ENCODE measurements around the gene ZNRF3. TPM values are rescaled to one million over a fixed set of nuclear protein-coding genes. Genes with fewer than 3 reads are reported as not detected.
A peak's percentile ranks its signal among the peaks of the same experiment; 100 is the strongest.

Gene ZNRF3
- total RNA-seq, 2 donors from 2014 or later, result 5.9 to 12.2 TPM

GRCh38 chr22:29071261-29072045, 188.1 kb downstream of the ZNRF3 start:
- H3K27me3 ChIP-seq, result no peaks in the 10 kb centered on the region
- peaks cover 9% of the 10 kb centered on the region for H3K4me1 ChIP-seq
- no peak for TF ChIP-seq CTCF (IDR thresholded peaks at IDR 0.05)
- peak; percentile 78 for DNase-seq
- peak overlapping the region; percentile 36 for H3K4me3 ChIP-seq
- peak overlapping the region; percentile 9 for H3K27ac ChIP-seq
- intact Hi-C loops (cut with DNase I), result no loop called here
- H3K9ac ChIP-seq (ENCODE audit: low read depth in 2 of 2, low read length in 2 of 2), result peak overlapping the region in 1 of 2 donors; percentile 55
- no peaks in the 10 kb centered on the region for H3K9me3 ChIP-seq
- H3K36me3 ChIP-seq, result no peaks in the 10 kb centered on the region

GRCh38 chr22:29072193-29072978, 189.0 kb downstream of the ZNRF3 start:
- intact Hi-C loops (cut with DNase I), result no loop called here
- peak; percentile 98 for DNase-seq
- peak overlapping the region; percentile 36 for H3K4me3 ChIP-seq
- no peak for TF ChIP-seq CTCF (IDR thresholded peaks at IDR 0.05)
- peaks cover 9% of the 10 kb centered on the region for H3K4me1 ChIP-seq
- H3K36me3 ChIP-seq, result no peaks in the 10 kb centered on the region
- H3K27me3 ChIP-seq, result no peaks in the 10 kb centered on the region
- H3K9me3 ChIP-seq, result no peaks in the 10 kb centered on the region
- no peak overlapping the region for H3K27ac ChIP-seq
- peak overlapping the region; percentile 2 to 38 for H3K9ac ChIP-seq (ENCODE audit: low read depth in 2 of 2, low read length in 2 of 2)

GRCh38 chr22:29072979-29073617, 189.7 kb downstream of the ZNRF3 start, which contains the start of gene KREMEN1:
TSS of gene KREMEN1 (plus strand) at chr22:29073035. CDS start at chr22:29073131, 96 bp downstream.
- peak; percentile 34 for DNase-seq
- Histone ChIP-seq H3K4me1 (peaks cover 9% of the 10 kb centered on the region), H3K27ac (peak within 1 kb of the TSS; percentile 9), H3K4me3 (peak within 1 kb of the TSS; percentile 48), H3K27me3 (no peaks in the 10 kb centered on the region), H3K9me3 (no peaks in the 10 kb centered on the region), H3K9ac (ENCODE audit: low read depth in 2 of 2, low read length in 2 of 2) (peak within 1 kb of the TSS; percentile 81 to 90), H3K36me3 (no peaks in the 10 kb centered on the region)
- TF ChIP-seq CTCF (IDR thresholded peaks at IDR 0.05), result no peak
- intact Hi-C loops (cut with DNase I), result no loop called here

- H3K9ac ChIP-seq (ENCODE audit: low read depth in 2 of 2, low read length in 2 of 2), result peak overlapping the region; percentile 81 to 90
- intact Hi-C loops (cut with DNase I), result no loop called here
- no peaks in the 10 kb centered on the region for H3K36me3 ChIP-seq
- no peak for TF ChIP-seq CTCF (IDR thresholded peaks at IDR 0.05)
- peak; percentile 65 for DNase-seq
- no peaks in the 10 kb centered on the region for H3K27me3 ChIP-seq
- peaks cover 9% of the 10 kb centered on the region for H3K4me1 ChIP-seq
- peak overlapping the region; percentile 1 for H3K27ac ChIP-seq
- H3K4me3 ChIP-seq, result peak overlapping the region; percentile 48
- no peaks in the 10 kb centered on the region for H3K9me3 ChIP-seq
Observed at GRCh38 chr22:29073618-29074275, 190.4 kb downstream of the ZNRF3 start.
